Vagina (tissue), 2 donors: Measurements from ENCODE around the gene KIAA2012. TPM values are rescaled to one million over a fixed set of nuclear protein-coding genes. Genes with fewer than 3 reads are reported as not detected.

Experiments
- DNase-seq, 2 donors: peaks; one replicate each; pipeline ENCODE4 v3.0.0-alpha.2; 2017; ENCODE audit errors: extremely low spot score in 2 of 2
- H3K27ac ChIP-seq: fragments of 200-600 bp; sonication (generic); one replicate; pipeline ENCODE4 v1.5.1; 2019
- H3K27me3 ChIP-seq: fragments of 200-600 bp; sonication (generic); one replicate; pipeline ENCODE4 v1.5.1; 2019
- H3K36me3 ChIP-seq, 2 donors: fragments of 200-600 bp; sonication (generic); one replicate each; pipeline ENCODE4 v1.5.1; 2017 to 2019
- H3K4me1 ChIP-seq: fragments of 200-600 bp; sonication (generic); one replicate; pipeline ENCODE4 v1.5.1; 2019
- H3K4me3 ChIP-seq, 2 donors: fragments of 200-600 bp; sonication (generic); 1 replicate in 1 of 2; 2 replicates in 1 of 2; pipeline ENCODE4 v1.5.1; 2016 to 2019
- H3K9me3 ChIP-seq: fragments of 200-600 bp; sonication (generic); one replicate; pipeline ENCODE4 v1.5.1; 2019
- CTCF ChIP-seq, 3 experiments: fragments of 450-650 bp in 2 of 3; fragments of 200-600 bp in 1 of 3; sonication (generic) in 1 of 3; IDR thresholded peaks; one replicate each; pipeline ENCODE4 v1.5.1; 2017 to 2019; ENCODE audit warnings: antibody characterized with exemption in 3 of 3, mild to moderate bottlenecking in 2 of 3, moderate library complexity in 2 of 3
- POLR2A ChIP-seq, 2 donors: fragments of 450-650 bp; IDR thresholded peaks; one replicate each; pipeline ENCODE4 v1.6.1; 2017; ENCODE audit warnings: antibody characterized with exemption in 2 of 2, mild to moderate bottlenecking in 2 of 2, moderate library complexity in 2 of 2
- POLR2AphosphoS5 ChIP-seq, 2 donors: sonication (generic); formaldehyde crosslinking; IDR thresholded peaks; one replicate each; pipeline ENCODE4 v1.9.0; 2017; ENCODE audit warnings: antibody characterized with exemption in 2 of 2, mild to moderate bottlenecking in 2 of 2, low read depth in 1 of 2; ENCODE audit not compliant: insufficient read depth in 1 of 2
- intact Hi-C: fragments of 100-400 bp; cut with DNase I; formaldehyde crosslinking; loops from one replicate; pipeline ENCODE4 v1.15.1; 2023
- total RNA-seq: library from RNA; depleted of rRNA; stranded (reverse); fragments of >200 nt; gene quantifications from one replicate; pipeline ENCODE4 v1.2.3, GENCODE V29; 2016

The KIAA2012 gene
- total RNA-seq, 1 donor from 2014 or later: not detected

GRCh38 chr2:202127687-202128331 lies 54.8 kb downstream of the KIAA2012 start:
- Histone ChIP-seq H3K9me3 (no peaks in the 10 kb centered on the region), H3K27ac (peak overlapping the region; percentile 18), H3K4me1 (peaks cover 19% of the 10 kb centered on the region), H3K36me3 (no peaks in the 10 kb centered on the region), H3K4me3 (no peak overlapping the region), H3K27me3 (no peaks in the 10 kb centered on the region)
- intact Hi-C loops: no loop called here
- no peak for TF ChIP-seq CTCF (IDR thresholded peaks at IDR 0.05)
- no peak for TF ChIP-seq POLR2AphosphoS5 (IDR thresholded peaks at IDR 0.05; ENCODE audit: insufficient read depth in 1 of 2, low read depth in 1 of 2)
- no peak for TF ChIP-seq POLR2A (IDR thresholded peaks at IDR 0.05)
- peak in 1 of 2 donors; percentile 85 for DNase-seq

- H3K27me3 ChIP-seq: no peaks in the 10 kb centered on the region
- no peak overlapping the region for H3K27ac ChIP-seq
- H3K36me3 ChIP-seq: no peaks in the 10 kb centered on the region
- no peak for DNase-seq
- intact Hi-C loops: no loop called here
- TF ChIP-seq POLR2AphosphoS5 (IDR thresholded peaks at IDR 0.05; ENCODE audit: insufficient read depth in 1 of 2, low read depth in 1 of 2) (no peak), POLR2A (IDR thresholded peaks at IDR 0.05) (no peak), CTCF (IDR thresholded peaks at IDR 0.05) (no peak)
- no peaks in the 10 kb centered on the region for H3K9me3 ChIP-seq
- no peak overlapping the region for H3K4me3 ChIP-seq
- H3K4me1 ChIP-seq: peaks cover 27% of the 10 kb centered on the region
These were observed 56.8 kb downstream of the KIAA2012 start for GRCh38 chr2:202129841-202130240.

GRCh38 chr2:202133200-202133908 lies 60.3 kb downstream of the KIAA2012 start:
- TF ChIP-seq POLR2A (IDR thresholded peaks at IDR 0.05) (no peak), POLR2AphosphoS5 (IDR thresholded peaks at IDR 0.05; ENCODE audit: insufficient read depth in 1 of 2, low read depth in 1 of 2) (no peak), CTCF (IDR thresholded peaks at IDR 0.05) (no peak)
- no peak overlapping the region for H3K4me3 ChIP-seq
- H3K36me3 ChIP-seq: no peaks in the 10 kb centered on the region
- no peaks in the 10 kb centered on the region for H3K9me3 ChIP-seq
- peaks cover 28% of the 10 kb centered on the region for H3K4me1 ChIP-seq
- DNase-seq: no peak
- no peak overlapping the region for H3K27ac ChIP-seq
- no peaks in the 10 kb centered on the region for H3K27me3 ChIP-seq
- intact Hi-C loops: no loop called here

- intact Hi-C loops: no loop called here
- no peak for TF ChIP-seq CTCF (IDR thresholded peaks at IDR 0.05)
- no peak for TF ChIP-seq POLR2AphosphoS5 (IDR thresholded peaks at IDR 0.05; ENCODE audit: insufficient read depth in 1 of 2, low read depth in 1 of 2)
- no peak for TF ChIP-seq POLR2A (IDR thresholded peaks at IDR 0.05)
These were observed 60.8 kb downstream of the KIAA2012 start for GRCh38 chr2:202133909-202134265.

More at GRCh38 chr2:202133909-202134265, 60.8 kb downstream of the KIAA2012 start:
- no peaks in the 10 kb centered on the region for H3K27me3 ChIP-seq
- no peaks in the 10 kb centered on the region for H3K36me3 ChIP-seq
- no peak for DNase-seq
- no peak overlapping the region for H3K4me3 ChIP-seq
- no peaks in the 10 kb centered on the region for H3K9me3 ChIP-seq
- peak overlapping the region; percentile 65 for H3K27ac ChIP-seq
- H3K4me1 ChIP-seq: peaks cover 26% of the 10 kb centered on the region
